SK-N-MC (cell line): Measurements from ENCODE around the gene DIO1.

Experiments
- EZH2 ChIP-seq: fragments of 200-600 bp; sonication (generic); IDR thresholded peaks from one replicate; pipeline ENCODE4 v1.6.1; 2017; ENCODE audit warnings: antibody characterized with exemption
- FOXP2 ChIP-seq: optimal IDR thresholded peaks from 2 replicates; pipeline ENCODE3; 2011; ENCODE audit warnings: mild to moderate bottlenecking, moderate library complexity; ENCODE audit not compliant: insufficient read depth; ENCODE audit errors: extremely low read length, control extremely low read depth
- POLR2AphosphoS5 ChIP-seq: IDR thresholded peaks from 2 replicates; pipeline ENCODE4 v1.6.1; 2012; ENCODE audit warnings: mild to moderate bottlenecking, low read depth, low read length, borderline replicate concordance

DNA sequence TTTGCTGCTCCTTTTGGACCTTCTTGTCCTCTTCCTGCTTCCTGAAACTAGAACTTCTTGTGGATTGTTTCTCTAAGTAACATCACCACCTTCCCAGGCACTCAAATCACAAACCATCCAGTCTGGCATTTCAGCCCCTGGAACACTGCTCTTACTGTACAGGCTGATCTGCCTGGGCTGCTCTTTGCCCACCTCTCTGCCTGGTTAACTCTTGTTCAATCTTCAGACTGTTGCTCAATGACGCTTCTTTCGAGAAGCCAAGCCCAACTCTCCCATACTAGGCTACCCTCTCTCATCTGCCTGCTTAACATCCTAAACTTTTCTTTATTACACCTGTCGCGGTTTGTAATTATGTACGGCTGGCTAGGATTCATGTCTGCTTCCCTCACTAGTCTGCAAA lies 657 bp downstream of the DIO1 start:
- TF ChIP-seq POLR2AphosphoS5 (no peak), EZH2 (no peak), FOXP2 (no peak)
